H1 (cell line): ENCODE results near the gene NOS1AP. TPM values are rescaled to one million over a fixed set of nuclear protein-coding genes. Genes with fewer than 3 reads are reported as not detected.

Experiments used
- EZH2 ChIP-seq: fragments of 200-600 bp; sonication (generic); IDR thresholded peaks from 2 replicates; pipeline ENCODE4 v1.7.1; 2012; ENCODE audit warnings: low read depth, mild to moderate bottlenecking, moderate library complexity, low read length, inconsistent platforms; ENCODE audit not compliant: severe bottlenecking
- MAFK ChIP-seq: IDR thresholded peaks from 2 replicates; pipeline ENCODE4 v1.6.1; 2012; ENCODE audit warnings: low read depth, mild to moderate bottlenecking, improper control_type of control experiment, low read length
- TBP ChIP-seq: IDR thresholded peaks from 2 replicates; pipeline ENCODE4 v1.6.1; 2011; ENCODE audit warnings: low read depth, low read length, improper control_type of control experiment
- polyA plus RNA-seq, 7 experiments: library from polyadenylated mRNA; depleted of rRNA in 3 of 7; stranded (reverse) in 5 of 7; unstranded in 2 of 7; fragments of >200 nt in 5 of 7; fragments of 200-250 nt in 2 of 7; gene quantifications; 1 replicate in 5 of 7; 2 replicates in 1 of 7; 4 replicates in 1 of 7; pipeline versions ENCODE4 v1.2.1 to v1.2.3, GENCODE V29; 2011 to 2013; ENCODE audit warnings: missing spikeins in 2 of 7, mixed read lengths in 2 of 7
- total RNA-seq: library from RNA; stranded (reverse); fragmentation: NEBNext Ultra II Directional; extraction: Animal tissue kit (Norgen Biotek cat#: 25700); gene quantifications from 2 replicates; pipeline ENCODE4 v1.2.1, GENCODE V29; 2021

The NOS1AP gene
- total and polyA plus RNA-seq, 2 of the 8 experiments (the other 6 are each of a cell fraction or from before 2014, with no cell fraction given), result 2.4 to 12.1 TPM

DNA sequence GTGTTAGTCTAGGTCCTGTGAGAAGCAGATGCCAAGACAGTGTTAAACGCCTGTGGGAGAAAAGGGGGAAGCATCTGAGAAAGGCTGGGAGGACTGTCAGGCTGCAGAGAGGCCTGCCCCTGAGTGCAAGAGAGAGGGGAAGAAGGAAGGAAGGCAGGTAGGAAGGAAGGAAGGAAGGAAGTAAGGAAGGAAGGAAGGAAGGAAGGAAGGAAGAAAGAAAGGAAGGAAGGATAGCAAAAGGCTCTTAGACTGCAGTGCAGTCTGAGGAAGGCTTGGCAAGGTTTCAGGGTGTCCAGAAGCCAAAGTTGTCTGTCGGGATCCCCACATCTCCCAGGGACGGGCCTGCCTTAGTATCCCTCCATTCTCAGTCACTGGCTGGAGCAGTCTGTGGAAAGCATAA, 224.5 kb downstream of the NOS1AP start (continued):
- TF ChIP-seq EZH2 (no peak), MAFK (no peak), TBP (no peak)
